ENCODE measurements around the gene CC2D2B.
"Not testable (repeated sequence)": the region's sequence is repeated elsewhere in the genome, so short reads cannot be mapped to it uniquely, and the experiment has no call there.

The CC2D2B gene

DNA sequence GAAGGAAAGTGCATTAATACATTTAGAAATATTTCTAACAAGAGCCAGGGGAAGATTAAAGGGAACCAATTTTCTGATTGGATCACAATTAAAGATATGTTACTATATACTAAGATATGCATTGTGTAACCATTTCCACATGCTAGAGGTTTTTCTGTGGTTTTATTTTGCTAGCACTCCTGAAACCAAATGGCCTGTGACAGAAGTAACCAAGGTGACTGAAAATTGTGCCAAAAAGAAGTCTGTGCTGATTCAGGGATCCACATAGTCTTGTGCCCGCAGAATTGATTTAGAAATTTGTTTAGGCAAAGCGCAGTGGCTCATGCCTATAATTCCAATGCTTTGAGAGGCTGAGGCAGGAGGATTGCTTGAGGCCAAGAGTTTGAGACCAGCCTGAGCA lies 1.8 kb downstream of the CC2D2B start:
- DNase-seq = no peak

DNA sequence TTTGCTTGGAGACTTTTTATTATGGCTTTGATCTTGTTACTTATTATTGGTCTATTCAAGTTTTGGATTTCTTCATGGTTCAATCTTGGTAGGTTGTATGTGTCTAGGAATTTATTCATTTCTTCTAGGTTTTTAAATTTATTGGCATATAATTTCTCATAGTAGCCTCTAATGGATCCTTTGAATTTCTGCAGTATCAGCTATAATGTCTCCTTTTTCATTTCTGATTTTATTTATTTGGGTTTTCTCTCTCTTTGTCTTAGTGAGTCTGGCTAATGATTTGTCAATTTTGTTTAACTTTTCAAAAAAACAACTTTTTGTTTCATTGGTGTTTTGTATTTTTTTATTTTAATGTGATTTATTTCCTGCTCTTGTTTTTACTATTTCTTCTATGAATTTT lies 8.3 kb downstream of the CC2D2B start:
- DNase-seq = not testable (repeated sequence)

- no peak for DNase-seq
These were observed 13.1 kb downstream of the CC2D2B start for GRCh38 chr10:95920798-95921426.

DNA sequence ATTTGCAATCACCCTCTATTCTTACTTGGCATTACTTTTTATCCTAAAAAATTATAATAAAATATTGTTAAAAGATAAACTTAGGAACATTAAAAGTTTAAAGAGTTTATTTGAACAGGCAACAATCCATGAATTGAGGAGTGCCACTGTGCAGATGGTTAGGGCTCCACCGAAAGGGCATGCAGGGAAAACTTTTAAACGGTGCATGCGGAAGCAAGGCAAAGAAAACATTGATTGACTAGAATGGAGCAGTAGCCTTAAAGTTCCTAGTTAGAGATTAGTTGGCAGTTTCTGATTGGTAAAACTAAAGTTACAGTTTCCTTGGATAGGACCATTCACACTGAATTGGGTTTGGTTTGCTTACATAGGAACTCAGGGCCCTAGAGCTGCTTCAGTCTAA lies 17.3 kb downstream of the CC2D2B start:
- no peak for DNase-seq

GRCh38 chr10:95935429-95935828 lies 27.7 kb downstream of the CC2D2B start:
- DNase-seq = no peak

DNA sequence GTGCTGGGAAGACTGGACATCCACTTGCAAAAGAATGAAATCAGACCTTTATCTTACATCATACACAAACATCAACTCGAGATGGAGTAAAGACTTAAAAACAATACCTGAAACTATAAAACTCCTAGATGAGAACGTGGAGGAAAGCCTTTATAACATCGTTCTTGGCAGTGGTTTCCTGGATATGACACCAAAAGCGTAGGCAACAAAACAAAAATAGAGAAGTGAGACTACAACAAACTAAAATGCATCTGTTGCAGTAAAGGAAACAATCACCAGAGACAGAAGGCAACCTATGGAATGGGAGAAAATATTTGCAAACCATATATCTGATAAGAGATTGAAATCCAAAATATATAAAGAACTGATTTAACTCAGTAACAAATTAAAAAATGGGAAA lies 33.3 kb downstream of the CC2D2B start:
- DNase-seq = no peak

- DNase-seq = no peak
These were observed 55.6 kb downstream of the CC2D2B start for GRCh38 chr10:95963202-95963990.

DNA sequence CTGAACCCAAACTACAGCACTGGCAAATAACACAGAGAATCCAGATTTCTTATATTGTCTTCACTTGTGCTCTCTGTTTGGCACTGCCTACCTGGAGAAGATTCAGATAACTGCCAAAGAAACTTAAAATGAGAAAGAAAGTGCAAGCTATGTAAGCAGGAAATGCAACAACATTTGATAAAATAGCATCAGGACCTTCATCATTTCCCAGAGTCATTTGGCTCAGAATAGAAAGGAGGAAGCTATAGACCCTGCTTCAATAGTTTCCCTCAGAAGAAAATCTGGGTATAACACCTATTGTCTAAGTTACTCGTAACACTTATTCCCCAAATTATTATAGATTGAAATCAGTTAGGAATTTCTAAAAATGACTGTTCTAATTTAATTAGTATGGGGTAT lies 56.2 kb downstream of the CC2D2B start:
- DNase-seq = no peak

GRCh38 chr10:95964756-95965155 lies 57.0 kb downstream of the CC2D2B start:
- DNase-seq = no peak

GRCh38 chr10:95976362-95977229 lies 68.8 kb downstream of the CC2D2B start:
- no peak for DNase-seq

DNA sequence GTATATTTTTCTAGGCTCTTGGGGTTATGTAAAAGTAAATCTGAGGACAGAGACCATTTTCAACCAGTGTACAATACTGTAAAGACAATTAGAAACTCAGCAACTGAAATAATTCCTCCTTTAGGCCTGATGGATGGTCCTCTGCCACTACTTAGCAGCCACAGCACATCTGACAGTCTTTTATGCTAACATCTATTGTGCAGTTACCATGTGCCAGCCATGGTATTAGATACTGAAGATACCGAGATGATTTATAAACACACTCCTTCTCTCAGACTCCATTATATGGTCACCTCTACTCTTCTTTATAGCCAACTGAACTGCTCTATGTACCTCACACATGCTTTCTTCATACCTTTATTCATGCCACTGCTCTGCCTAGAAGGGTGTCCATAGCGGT lies 74.4 kb downstream of the CC2D2B start:
- no peak for DNase-seq

- no peak for DNase-seq
These were observed 80.1 kb downstream of the CC2D2B start for GRCh38 chr10:95987685-95988426.

- no peak for DNase-seq
These were observed 80.9 kb downstream of the CC2D2B start for GRCh38 chr10:95988702-95989101.

- DNase-seq = not testable (repeated sequence)
These were observed 86.6 kb downstream of the CC2D2B start for GRCh38 chr10:95994376-95994775.

- DNase-seq = no peak
These were observed 90.5 kb downstream of the CC2D2B start for GRCh38 chr10:95998255-95998784.

DNA sequence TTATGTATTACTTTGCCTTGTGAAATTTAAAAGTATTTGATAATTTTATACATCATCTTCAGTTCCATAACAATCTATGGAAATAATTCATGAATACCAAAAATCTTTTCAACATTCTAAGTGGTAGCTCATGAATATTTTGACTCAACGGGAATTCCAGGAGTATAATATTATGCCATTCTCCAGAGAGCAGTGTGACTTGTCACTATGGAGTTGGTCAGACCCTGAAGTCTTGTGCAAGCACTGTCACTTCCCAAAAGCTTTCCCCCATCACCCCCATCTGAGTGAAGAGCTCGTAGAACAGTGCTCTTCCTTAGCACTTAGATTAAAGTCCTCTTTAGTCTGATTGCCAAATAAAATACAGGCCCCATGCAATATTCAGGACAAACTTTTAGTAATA lies 106.2 kb downstream of the CC2D2B start:
- DNase-seq = no peak

- DNase-seq = no peak
These were observed 106.8 kb downstream of the CC2D2B start for GRCh38 chr10:96014473-96015102.

DNA sequence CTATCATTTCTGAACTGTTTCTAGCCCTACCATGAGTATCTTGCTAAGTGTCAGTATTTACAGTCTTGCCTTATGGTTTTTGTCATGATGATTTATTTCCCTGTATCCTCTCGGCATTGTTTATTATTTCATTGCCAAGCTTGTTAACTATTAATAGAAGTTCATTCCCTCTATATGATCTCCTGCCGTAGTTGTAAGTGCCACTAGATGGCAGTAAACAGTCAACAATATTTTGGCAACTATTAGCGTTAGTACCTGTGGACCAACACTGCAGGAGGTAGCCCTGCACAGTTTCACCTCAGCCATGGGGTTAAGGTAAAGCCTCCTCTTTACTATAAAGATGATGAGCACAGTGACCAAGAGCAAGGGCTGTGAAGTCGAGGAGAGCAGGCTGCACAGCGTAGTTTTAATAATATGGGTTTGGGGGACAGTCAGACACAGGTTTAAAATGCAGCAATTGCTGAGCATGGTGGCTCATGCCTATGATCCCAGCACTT lies 109.5 kb downstream of the CC2D2B start:
- DNase-seq = no peak

- no peak for DNase-seq
These were observed 113.6 kb downstream of the CC2D2B start for GRCh38 chr10:96021332-96021731.

- no peak for DNase-seq
These were observed 115.0 kb downstream of the CC2D2B start for GRCh38 chr10:96022739-96023138.

DNA sequence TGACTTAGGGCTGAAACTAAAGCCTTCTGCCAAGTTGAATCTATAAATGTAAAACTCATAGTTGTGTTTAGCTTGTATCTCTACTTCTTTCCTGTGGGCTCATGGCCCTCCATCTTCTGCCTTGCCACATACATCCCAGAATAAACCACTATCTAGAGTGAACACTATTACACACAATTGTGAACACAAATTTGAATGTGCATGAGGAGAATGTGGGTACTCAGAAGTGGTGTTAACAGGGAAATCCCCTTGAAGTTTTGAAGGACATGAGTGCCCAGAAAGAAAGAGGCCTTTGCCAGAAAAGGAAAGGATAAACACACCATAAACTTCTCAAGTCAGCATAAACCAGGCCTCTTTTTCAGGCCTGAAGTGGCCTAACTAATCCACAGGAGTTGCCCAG lies 115.4 kb downstream of the CC2D2B start:
- no peak for DNase-seq

GRCh38 chr10:96025566-96025965 lies 117.8 kb downstream of the CC2D2B start:
- DNase-seq = no peak

Measured in activated effector memory CD4-positive, alpha-beta T cell treated with Interleukin-2 at 50 U/mL for 16 hours (primary cell).